Peyer's patch (tissue), 4 donors: ENCODE measurements around the gene FGF1. TPM values are rescaled to one million over a fixed set of nuclear protein-coding genes. Genes with fewer than 3 reads are reported as not detected.

Source experiments
- DNase-seq, 3 donors: peaks; one replicate each; pipeline ENCODE4 v3.0.0-alpha.2; 2017 to 2019
- H3K27ac ChIP-seq, 4 donors: fragments of 200-600 bp; sonication (generic); one replicate each; pipeline ENCODE4 v1.5.1; 2016 to 2019
- H3K27me3 ChIP-seq, 2 donors: fragments of 200-600 bp; sonication (generic); one replicate each; pipeline ENCODE4 v1.5.1; 2019
- H3K36me3 ChIP-seq, 3 donors: fragments of 200-600 bp; sonication (generic); one replicate each; pipeline ENCODE4 v1.5.1; 2016 to 2019
- H3K4me1 ChIP-seq, 4 donors: fragments of 200-600 bp; sonication (generic); one replicate each; pipeline ENCODE4 v1.5.1; 2016 to 2019
- H3K4me3 ChIP-seq, 4 donors: fragments of 200-600 bp; sonication (generic); 1 replicate in 3 of 4; 2 replicates in 1 of 4; pipeline ENCODE4 v1.5.1; 2016 to 2019; ENCODE audit warnings: mild to moderate bottlenecking in 1 of 4
- H3K9me3 ChIP-seq, 4 donors: fragments of 200-600 bp; sonication (generic); one replicate each; pipeline ENCODE4 v1.5.1; 2016 to 2019; ENCODE audit warnings: mild to moderate bottlenecking in 1 of 4
- CTCF ChIP-seq, 6 experiments: fragments of 450-650 bp in 4 of 6; fragments of 200-600 bp in 2 of 6; sonication (generic) in 1 of 6; IDR thresholded peaks; one replicate each; pipeline ENCODE4 v1.5.1; 2017 to 2019; ENCODE audit warnings: antibody characterized with exemption in 6 of 6, mild to moderate bottlenecking in 3 of 6, moderate library complexity in 1 of 6
- POLR2A ChIP-seq, 2 donors: fragments of 450-650 bp; IDR thresholded peaks; one replicate each; pipeline ENCODE4 v1.5.1; 2017; ENCODE audit warnings: antibody characterized with exemption in 2 of 2, mild to moderate bottlenecking in 2 of 2, moderate library complexity in 2 of 2
- total RNA-seq, 4 donors: library from RNA; depleted of rRNA; stranded (reverse); fragments of >200 nt; gene quantifications; one replicate each; pipeline ENCODE4 v1.1.0, GENCODE V29; 2016

Gene FGF1
- total RNA-seq, 4 donors from 2014 or later = not detected

DNA sequence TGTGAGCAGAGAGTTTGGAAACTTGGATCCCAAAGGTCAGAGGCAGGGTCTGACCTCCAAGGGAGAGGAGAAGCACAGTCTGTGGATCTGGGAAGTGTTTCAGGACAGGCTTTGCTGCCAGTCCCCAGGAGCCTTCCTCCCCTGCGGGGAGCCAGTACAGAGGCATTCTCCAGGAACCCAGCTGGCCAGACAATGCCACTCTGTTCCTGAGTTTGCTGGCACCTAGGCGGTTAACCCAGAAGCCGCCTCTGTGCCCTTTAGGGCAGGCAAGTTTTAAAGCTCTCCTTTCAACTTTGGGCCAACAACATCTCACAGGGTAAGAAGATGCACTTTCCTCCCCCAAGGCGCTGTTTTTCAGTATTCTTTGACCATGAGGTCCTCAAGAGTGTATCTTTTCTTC is 37.0 kb upstream of the FGF1 start:
- Histone ChIP-seq H3K27ac (no peak overlapping the region), H3K4me3 (no peak overlapping the region), H3K36me3 (no peaks in the 10 kb centered on the region), H3K27me3 (no peaks in the 10 kb centered on the region), H3K4me1 (no peaks in the 10 kb centered on the region), H3K9me3 (no peaks in the 10 kb centered on the region)
- TF ChIP-seq CTCF (IDR thresholded peaks at IDR 0.05) = no peak
- TF ChIP-seq POLR2A (IDR thresholded peaks at IDR 0.05) = no peak
- DNase-seq = no peak

DNA sequence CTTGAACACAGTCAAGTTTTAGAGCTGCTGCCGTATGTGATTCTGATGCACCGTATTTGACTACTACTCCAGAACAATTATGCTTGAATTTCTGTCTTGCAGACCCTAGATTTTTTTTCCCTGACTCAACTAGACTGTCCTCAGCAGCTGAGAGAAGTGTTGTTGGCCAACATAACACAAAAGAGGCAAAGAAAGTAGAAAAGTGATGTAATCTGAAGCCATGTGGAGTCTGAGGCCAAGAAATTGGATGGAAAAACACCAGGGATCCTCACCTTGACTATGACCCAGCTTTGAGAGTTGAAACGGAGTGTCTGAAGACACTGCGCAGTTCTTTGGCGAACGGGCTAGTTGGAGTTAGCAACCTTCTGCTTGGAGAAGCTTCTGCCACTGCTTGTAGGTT is 36.3 kb upstream of the FGF1 start:
- no peak for DNase-seq
- Histone ChIP-seq H3K4me1 (no peaks in the 10 kb centered on the region), H3K27ac (no peak overlapping the region)

DNA sequence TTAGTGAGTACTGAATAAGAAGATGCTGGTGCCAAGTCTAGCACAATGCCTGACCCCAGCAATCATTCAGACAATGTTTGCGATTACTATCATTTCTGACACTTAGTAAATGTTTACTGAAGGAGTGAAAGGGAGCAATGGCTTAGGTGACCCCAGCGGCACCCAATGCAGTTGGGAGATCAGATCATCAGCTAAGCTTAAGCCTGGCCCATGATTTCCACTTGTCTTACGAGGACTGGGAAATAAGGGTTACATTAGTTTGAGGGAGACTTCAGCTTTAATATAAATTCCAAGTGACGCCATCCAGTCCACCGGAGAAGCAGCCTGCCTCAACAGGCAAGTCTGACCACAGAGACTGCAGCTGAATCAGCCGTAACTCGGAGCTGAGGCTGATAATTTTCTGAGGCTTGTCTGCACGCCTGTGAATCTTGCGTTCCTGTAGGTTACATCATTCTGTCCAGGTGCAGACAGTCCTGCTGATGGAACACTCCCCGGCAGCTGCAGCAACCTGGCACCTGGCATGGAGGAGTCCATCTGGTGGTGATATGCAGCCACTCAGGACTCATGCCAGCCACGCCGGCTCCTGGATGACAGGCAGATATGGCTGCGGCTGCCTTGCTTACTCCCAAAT is 34.9 kb upstream of the FGF1 start:
- Histone ChIP-seq H3K9me3 (no peaks in the 10 kb centered on the region), H3K4me1 (no peaks in the 10 kb centered on the region), H3K27me3 (no peaks in the 10 kb centered on the region), H3K4me3 (no peak overlapping the region), H3K36me3 (no peaks in the 10 kb centered on the region), H3K27ac (no peak overlapping the region)
- TF ChIP-seq CTCF (IDR thresholded peaks at IDR 0.05) (peak in 3 of 6 experiments; percentile 47 to 51 (median 48)), POLR2A (IDR thresholded peaks at IDR 0.05) (no peak)
- peak in 2 of 3 donors; percentile 75 for DNase-seq

More for the DNA sequence above, 36.3 kb upstream of the FGF1 start:
- TF ChIP-seq CTCF (IDR thresholded peaks at IDR 0.05) = no peak
- TF ChIP-seq POLR2A (IDR thresholded peaks at IDR 0.05) = no peak
- Histone ChIP-seq H3K9me3 (no peaks in the 10 kb centered on the region), H3K4me3 (no peak overlapping the region), H3K36me3 (no peaks in the 10 kb centered on the region), H3K27me3 (no peaks in the 10 kb centered on the region)

- no peak for DNase-seq
- Histone ChIP-seq H3K36me3 (no peaks in the 10 kb centered on the region), H3K4me3 (no peak overlapping the region), H3K4me1 (no peaks in the 10 kb centered on the region), H3K9me3 (no peaks in the 10 kb centered on the region), H3K27me3 (no peaks in the 10 kb centered on the region), H3K27ac (no peak overlapping the region)
- no peak for TF ChIP-seq CTCF (IDR thresholded peaks at IDR 0.05)
- TF ChIP-seq POLR2A (IDR thresholded peaks at IDR 0.05) = no peak
Measured at GRCh38 chr5:142719836-142720370, 34.0 kb upstream of the FGF1 start.

- DNase-seq = no peak
- Histone ChIP-seq H3K9me3 (no peaks in the 10 kb centered on the region), H3K27me3 (no peaks in the 10 kb centered on the region), H3K4me3 (no peak overlapping the region), H3K36me3 (no peaks in the 10 kb centered on the region), H3K27ac (no peak overlapping the region), H3K4me1 (no peaks in the 10 kb centered on the region)
- TF ChIP-seq POLR2A (IDR thresholded peaks at IDR 0.05) (no peak), CTCF (IDR thresholded peaks at IDR 0.05) (peak in 4 of 6 experiments; percentile 37 to 87 (median 84))
Measured at GRCh38 chr5:142717582-142718215, 31.8 kb upstream of the FGF1 start.
